Lower leg skin (tissue), 3 donors: Measurements from ENCODE around the gene NUDT3.

Source experiments
- CTCF ChIP-seq, 3 donors: fragments of 450-650 bp; IDR thresholded peaks; one replicate each; pipeline ENCODE4 v1.5.1; 2016; ENCODE audit warnings: antibody characterized with exemption in 3 of 3, mild to moderate bottlenecking in 3 of 3, moderate library complexity in 2 of 3
- POLR2A ChIP-seq, 2 donors: fragments of 450-650 bp; IDR thresholded peaks; one replicate each; pipeline ENCODE4 v1.6.1; 2016 to 2017; ENCODE audit warnings: antibody characterized with exemption in 2 of 2, mild to moderate bottlenecking in 1 of 2, moderate library complexity in 1 of 2

- TF ChIP-seq POLR2A (IDR thresholded peaks at IDR 0.05) (no peak), CTCF (IDR thresholded peaks at IDR 0.05) (no peak)
Measured at GRCh38 chr6:34383161-34383631, 9.3 kb downstream of the NUDT3 start.
